Fibroblast of lung (primary cell): ENCODE results near the gene ADCY3. TPM values are rescaled to one million over a fixed set of nuclear protein-coding genes. Genes with fewer than 3 reads are reported as not detected.

Experiments used
- DNase-seq, 2 donors: peaks; one replicate each; pipeline versions ENCODE4 v3.0.0 to v3.0.0-alpha.2; 2010; ENCODE audit warnings: low read depth in 2 of 2
- H2AFZ ChIP-seq: 2 replicates; pipeline ENCODE4 v1.5.1; 2012; ENCODE audit warnings: low read length, control low read depth, inconsistent platforms
- H3K27ac ChIP-seq: 2 replicates; pipeline ENCODE4 v1.5.1; 2011; ENCODE audit warnings: low read length, control low read depth; ENCODE audit not compliant: insufficient read depth
- H3K27me3 ChIP-seq: 2 replicates; pipeline ENCODE4 v1.5.1; 2011; ENCODE audit warnings: mild to moderate bottlenecking, low read length; ENCODE audit not compliant: control insufficient read depth, insufficient read depth
- H3K36me3 ChIP-seq: 2 replicates; pipeline ENCODE4 v1.5.1; 2011; ENCODE audit warnings: low read length; ENCODE audit not compliant: control insufficient read depth, insufficient read depth
- H3K4me1 ChIP-seq: 2 replicates; pipeline ENCODE4 v1.5.1; 2011; ENCODE audit warnings: low read length; ENCODE audit not compliant: control insufficient read depth, insufficient read depth; ENCODE audit errors: extremely low read depth
- H3K4me2 ChIP-seq: 2 replicates; pipeline ENCODE4 v1.5.1; 2011; ENCODE audit warnings: low read length, control low read depth; ENCODE audit not compliant: insufficient read depth; ENCODE audit errors: extremely low read depth
- H3K4me3 ChIP-seq, 4 experiments: fragments of 200-600 bp in 1 of 4; sonication (generic) in 1 of 4; replicated peaks in 1 of 4; 2 replicates each; pipeline ENCODE4 v1.5.1; 2011 to 2016; ENCODE audit warnings: low read length in 4 of 4, low read depth in 3 of 4, mild to moderate bottlenecking in 3 of 4, control low read depth in 2 of 4, inconsistent platforms in 1 of 4, mixed read lengths in 1 of 4; ENCODE audit not compliant: insufficient read depth in 1 of 4; ENCODE audit errors: control extremely low read depth in 1 of 4
- H3K79me2 ChIP-seq: 2 replicates; pipeline ENCODE4 v1.5.1; 2012; ENCODE audit warnings: mild to moderate bottlenecking, low read length, inconsistent platforms; ENCODE audit not compliant: control insufficient read depth, insufficient read depth
- H3K9ac ChIP-seq: 2 replicates; pipeline ENCODE4 v1.5.1; 2011; ENCODE audit warnings: mild to moderate bottlenecking, low read length, control low read depth; ENCODE audit not compliant: insufficient read depth
- H3K9me3 ChIP-seq: 2 replicates; pipeline ENCODE4 v1.5.1; 2012; ENCODE audit warnings: low read depth, low read length; ENCODE audit not compliant: control insufficient read depth, insufficient read depth
- H4K20me1 ChIP-seq: 2 replicates; pipeline ENCODE4 v1.5.1; 2011; ENCODE audit warnings: low read length; ENCODE audit not compliant: control insufficient read depth, insufficient read depth; ENCODE audit errors: extremely low read depth
- EZH2 ChIP-seq: IDR thresholded peaks from 2 replicates; pipeline ENCODE4 v1.5.1; 2012; ENCODE audit warnings: low read length, control low read depth, mild to moderate bottlenecking; ENCODE audit errors: missing control alignments
- polyA plus RNA-seq, 2 donors: library from polyadenylated mRNA; depleted of rRNA in 1 of 2; stranded (reverse) in 1 of 2; unstranded in 1 of 2; fragments of >200 nt; gene quantifications; 2 replicates each; pipeline ENCODE4 v1.2.1, GENCODE V29; 2011 to 2012; ENCODE audit warnings: missing spikeins in 1 of 2
- total RNA-seq: library from RNA; depleted of rRNA; stranded (reverse); fragments of >200 nt; gene quantifications from 2 replicates; pipeline ENCODE4 v1.2.1, GENCODE V29; 2014
- TF ChIP-seq, protein P1 (sequence below), 2 donors: IDR thresholded peaks in 1 of 2; conservative IDR thresholded peaks in 1 of 2; 1 replicate in 1 of 2; 2 replicates in 1 of 2; pipeline ENCODE4 v1.5.1; 2011 to 2012; ENCODE audit warnings: low read length in 2 of 2, control low read depth in 1 of 2, inconsistent platforms in 1 of 2, low read depth in 1 of 2, mild to moderate bottlenecking in 1 of 2

ADCY3 gene
- total and polyA plus RNA-seq, 2 donors (not counting 1 experiment from before 2014, with no cell fraction given): 33.0 to 90.2 TPM

- TF ChIP-seq EZH2: no peak
- TF ChIP-seq, protein P1, sequence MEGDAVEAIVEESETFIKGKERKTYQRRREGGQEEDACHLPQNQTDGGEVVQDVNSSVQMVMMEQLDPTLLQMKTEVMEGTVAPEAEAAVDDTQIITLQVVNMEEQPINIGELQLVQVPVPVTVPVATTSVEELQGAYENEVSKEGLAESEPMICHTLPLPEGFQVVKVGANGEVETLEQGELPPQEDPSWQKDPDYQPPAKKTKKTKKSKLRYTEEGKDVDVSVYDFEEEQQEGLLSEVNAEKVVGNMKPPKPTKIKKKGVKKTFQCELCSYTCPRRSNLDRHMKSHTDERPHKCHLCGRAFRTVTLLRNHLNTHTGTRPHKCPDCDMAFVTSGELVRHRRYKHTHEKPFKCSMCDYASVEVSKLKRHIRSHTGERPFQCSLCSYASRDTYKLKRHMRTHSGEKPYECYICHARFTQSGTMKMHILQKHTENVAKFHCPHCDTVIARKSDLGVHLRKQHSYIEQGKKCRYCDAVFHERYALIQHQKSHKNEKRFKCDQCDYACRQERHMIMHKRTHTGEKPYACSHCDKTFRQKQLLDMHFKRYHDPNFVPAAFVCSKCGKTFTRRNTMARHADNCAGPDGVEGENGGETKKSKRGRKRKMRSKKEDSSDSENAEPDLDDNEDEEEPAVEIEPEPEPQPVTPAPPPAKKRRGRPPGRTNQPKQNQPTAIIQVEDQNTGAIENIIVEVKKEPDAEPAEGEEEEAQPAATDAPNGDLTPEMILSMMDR (conservative IDR thresholded peaks at IDR 0.05 in 1 of 2, IDR thresholded peaks at IDR 0.05 in 1 of 2; ENCODE audit: low read depth in 1 of 2, low read length in 2 of 2): peak; percentile 65 to 69
Measured at GRCh38 chr2:24792874-24793760, 126.9 kb downstream of the ADCY3 start, which contains the start of the genes CENPO and PTRHD1. Gene CENPO, plus strand, starts transcription at chr2:24793425. Its CDS starts 495 bp downstream, at chr2:24793920. Gene PTRHD1, minus strand, starts transcription at chr2:24793391. Its CDS starts 14 bp downstream, at chr2:24793377.

GRCh38 chr2:24792542-24792873 is 127.5 kb downstream of the ADCY3 start:
- H3K27me3 ChIP-seq: no peaks in the 10 kb centered on the region
- H3K4me2 ChIP-seq: peak overlapping the region; percentile 87
- H3K36me3 ChIP-seq: no peaks in the 10 kb centered on the region
- no peak for TF ChIP-seq EZH2
- TF ChIP-seq, protein P1 (conservative IDR thresholded peaks at IDR 0.05 in 1 of 2, IDR thresholded peaks at IDR 0.05 in 1 of 2; ENCODE audit: low read depth in 1 of 2, low read length in 2 of 2): no peak
- peaks cover 40% of the 10 kb centered on the region for H3K79me2 ChIP-seq
- DNase-seq: no peak
- H3K4me1 ChIP-seq: peaks cover 2% of the 10 kb centered on the region
- peak overlapping the region; percentile 78 to 95 (median 86) for H3K4me3 ChIP-seq
- H2AFZ ChIP-seq: peak overlapping the region; percentile 99
- H3K9me3 ChIP-seq: no peaks in the 10 kb centered on the region
- peak overlapping the region; percentile 100 for H3K27ac ChIP-seq
- H4K20me1 ChIP-seq: no peaks in the 10 kb centered on the region
- H3K9ac ChIP-seq: peak overlapping the region; percentile 100

More at GRCh38 chr2:24792874-24793760, 126.9 kb downstream of the ADCY3 start, which contains the start of the genes CENPO and PTRHD1:
- H4K20me1 ChIP-seq: no peaks in the 10 kb centered on the region
- H3K4me2 ChIP-seq: peak within 1 kb of the TSS; percentile 87
- no peaks in the 10 kb centered on the region for H3K9me3 ChIP-seq
- peak within 1 kb of the TSS; percentile 78 to 95 (median 86) for H3K4me3 ChIP-seq
- H3K36me3 ChIP-seq: no peaks in the 10 kb centered on the region
- H2AFZ ChIP-seq: peak within 1 kb of the TSS; percentile 99
- peaks cover 46% of the 10 kb centered on the region for H3K79me2 ChIP-seq
- H3K4me1 ChIP-seq: peaks cover 2% of the 10 kb centered on the region
- H3K9ac ChIP-seq: peak within 1 kb of the TSS; percentile 100
- H3K27me3 ChIP-seq: no peaks in the 10 kb centered on the region
- peak within 1 kb of the TSS; percentile 100 for H3K27ac ChIP-seq
- peak; percentile 95 to 97 for DNase-seq

GRCh38 chr2:24791452-24791851 is 128.6 kb downstream of the ADCY3 start:
- Histone ChIP-seq H2AFZ (no peak overlapping the region), H3K27ac (no peak overlapping the region), H3K79me2 (peaks cover 29% of the 10 kb centered on the region), H3K4me3 (no peak overlapping the region), H3K4me1 (peaks cover 2% of the 10 kb centered on the region), H4K20me1 (no peaks in the 10 kb centered on the region), H3K9ac (no peak overlapping the region), H3K36me3 (no peaks in the 10 kb centered on the region), H3K9me3 (no peaks in the 10 kb centered on the region), H3K27me3 (no peaks in the 10 kb centered on the region), H3K4me2 (no peak overlapping the region)
- TF ChIP-seq, protein P1 (conservative IDR thresholded peaks at IDR 0.05 in 1 of 2, IDR thresholded peaks at IDR 0.05 in 1 of 2; ENCODE audit: low read depth in 1 of 2, low read length in 2 of 2): no peak
- TF ChIP-seq EZH2: no peak
- no peak for DNase-seq
